Neural progenitor cell (in vitro differentiated cells): ENCODE measurements around the gene NDUFV1.

Experiments
- CTCF ChIP-seq: fragments of 200-600 bp; sonication (generic); IDR thresholded peaks from 2 replicates; pipeline ENCODE4 v1.5.1; 2017; ENCODE audit warnings: antibody characterized with exemption, mild to moderate bottlenecking
- EZH2 ChIP-seq: fragments of 200-600 bp; sonication (generic); IDR thresholded peaks from 2 replicates; pipeline ENCODE4 v1.6.1; 2017; ENCODE audit warnings: antibody characterized with exemption, mild to moderate bottlenecking, moderate library complexity

- TF ChIP-seq CTCF (no peak), EZH2 (no peak)
Measured at GRCh38 chr11:67627441-67627811, 20.7 kb downstream of the NDUFV1 start.
